ENCODE data around the gene HOXB5.
A peak's percentile ranks its signal among the peaks of the same experiment; 100 is the strongest.

Gene HOXB5

GRCh38 chr17:48589831-48590606 is 3.6 kb downstream of the HOXB5 start, which contains the start of gene HOXB3:
Gene HOXB3 (minus strand): TSS chr17:48590241. CDS start chr17:48552474, 37,767 bp downstream.
- DNase-seq (ENCODE audit: low read depth in 3 of 3) = no peak

DNA sequence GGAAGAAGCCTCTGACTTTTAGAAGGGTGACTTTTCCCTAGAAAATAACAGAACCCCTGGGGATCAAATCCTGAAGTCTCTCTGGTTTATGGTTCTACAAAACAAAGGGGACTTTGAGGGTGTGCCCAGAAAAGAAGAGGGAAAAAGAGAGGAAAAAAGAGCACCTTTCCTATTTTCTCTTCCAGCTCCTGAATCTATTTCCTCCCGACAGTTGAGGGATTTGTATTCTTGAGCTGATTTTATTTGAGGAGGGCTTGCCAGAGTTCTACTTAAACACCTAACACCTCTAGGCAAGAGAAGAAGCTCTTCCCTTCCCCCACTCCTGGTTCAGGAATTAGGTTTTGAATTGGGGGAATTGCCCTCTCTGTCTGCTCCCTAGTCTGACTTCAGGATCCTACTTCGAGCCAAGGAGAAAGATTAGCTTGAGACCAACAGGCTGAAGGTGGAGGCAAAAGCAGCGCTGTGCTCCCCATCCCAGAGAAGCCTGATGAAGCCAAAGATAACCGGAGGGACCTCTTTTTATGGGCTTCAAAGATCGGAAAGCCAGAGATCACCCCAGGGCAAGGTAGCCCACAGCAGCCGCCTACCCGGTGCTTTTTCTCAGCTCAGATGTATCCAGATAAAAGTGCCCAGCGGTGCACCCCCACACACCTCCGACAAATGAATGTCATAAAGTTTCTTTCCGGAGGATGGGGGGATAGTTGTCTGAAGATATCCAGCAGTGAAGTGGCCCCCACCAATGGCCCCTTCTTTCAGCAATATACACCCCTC is 4.3 kb downstream of the HOXB5 start:
- no peak for DNase-seq (ENCODE audit: low read depth in 3 of 3)

DNA sequence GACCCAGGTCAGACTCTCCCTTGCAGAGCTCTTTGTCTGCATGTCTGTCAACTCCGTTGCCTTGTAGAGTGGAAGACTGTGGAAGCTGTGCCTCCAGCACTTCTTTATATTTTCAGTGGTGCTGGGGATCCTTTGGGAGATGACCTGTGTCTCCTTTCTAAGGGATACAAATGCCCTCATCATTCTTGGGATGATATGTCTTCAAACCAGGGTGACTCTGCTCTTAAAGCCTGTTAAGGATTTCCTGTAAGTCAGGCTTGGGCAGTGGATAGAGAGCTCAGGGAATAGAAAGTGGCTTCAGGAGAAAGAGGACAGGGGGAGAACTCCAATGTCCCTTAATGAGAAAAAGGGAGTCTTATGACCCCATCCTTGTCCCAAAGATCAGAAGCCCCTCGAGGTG is 5.1 kb downstream of the HOXB5 start:
- DNase-seq (ENCODE audit: low read depth in 3 of 3) = no peak

GRCh38 chr17:48588074-48588415 is 5.5 kb downstream of the HOXB5 start:
- no peak for DNase-seq (ENCODE audit: low read depth in 3 of 3)

DNA sequence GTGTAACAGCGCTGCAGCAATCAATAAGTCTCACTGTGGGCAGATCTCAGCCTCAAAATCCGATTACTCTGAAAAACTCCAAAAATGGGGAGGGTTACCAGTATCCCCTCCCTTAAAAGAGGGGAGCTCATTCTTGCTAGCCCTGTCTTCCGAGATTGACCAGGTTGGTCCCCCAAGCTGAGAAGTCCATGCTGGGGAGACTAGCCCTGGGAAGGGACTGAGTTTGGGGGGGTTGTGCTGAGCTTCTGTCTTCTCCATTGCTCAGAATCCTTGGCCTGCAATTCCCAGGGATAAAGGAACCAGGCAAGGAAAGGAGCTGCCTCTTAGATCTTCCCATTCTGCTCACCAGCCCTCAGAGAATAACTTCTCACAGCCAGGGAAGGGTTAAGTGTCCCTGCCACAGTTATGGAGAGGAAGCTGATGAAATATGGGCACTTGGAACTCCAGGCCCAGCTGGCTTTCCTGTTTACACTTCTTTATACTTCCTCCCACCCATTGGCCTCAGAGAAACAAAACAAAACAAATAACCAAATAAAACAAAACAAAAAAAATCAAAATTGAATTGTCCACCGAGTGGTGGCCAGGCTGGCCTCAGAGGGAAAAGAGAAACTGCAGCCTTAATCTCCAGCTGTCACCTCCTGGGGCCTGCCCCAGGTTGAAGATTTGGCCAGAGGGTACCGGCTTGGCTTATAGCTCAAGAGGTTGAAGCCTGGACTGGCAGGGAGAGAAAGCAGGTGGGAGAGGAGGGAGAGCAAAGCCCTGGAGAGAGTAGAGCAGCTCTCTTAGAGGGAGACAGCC is 6.1 kb downstream of the HOXB5 start:
- no peak for DNase-seq (ENCODE audit: low read depth in 3 of 3)

DNA sequence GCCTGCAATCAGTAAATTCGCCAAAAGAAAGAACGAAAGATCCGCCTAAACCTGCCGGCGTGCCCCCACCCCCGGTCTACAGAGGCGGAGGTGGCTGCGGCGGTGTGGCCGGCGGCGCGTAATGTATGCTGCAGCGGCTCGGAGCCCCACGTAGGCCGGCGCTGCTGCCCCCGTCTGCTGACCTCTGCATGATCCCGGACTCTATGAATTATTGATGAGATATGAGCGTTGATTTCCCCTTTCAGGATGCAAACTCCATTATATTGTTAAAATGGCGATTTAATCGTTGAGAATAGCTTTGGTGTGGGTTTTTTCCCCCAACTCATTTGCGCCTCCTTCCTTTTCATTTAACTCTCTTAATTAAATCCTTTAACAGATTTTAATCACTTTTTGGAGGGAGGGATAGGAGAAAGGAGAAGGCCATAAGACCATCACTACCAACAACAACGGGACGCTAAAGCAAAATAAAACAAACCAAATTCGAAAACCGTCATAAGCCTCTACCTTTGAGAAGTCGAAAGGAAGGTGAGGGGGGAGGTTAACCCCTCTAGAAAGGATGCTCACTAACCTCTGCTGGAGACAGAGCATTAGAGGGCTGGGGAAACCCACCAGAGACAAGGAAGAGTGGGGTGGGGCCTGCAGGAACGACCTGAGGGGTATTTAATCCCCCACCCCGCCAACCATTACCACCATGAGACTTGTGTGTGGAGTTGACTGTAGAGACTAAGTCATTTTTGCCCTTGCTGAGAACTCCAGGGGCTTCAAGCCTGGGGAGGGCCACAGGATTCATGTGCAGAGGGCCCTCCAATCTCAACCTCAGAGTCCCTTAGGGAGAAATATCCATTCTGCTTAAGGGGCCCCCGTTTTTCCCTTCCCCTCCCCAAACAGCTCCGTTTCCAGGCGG is 7.0 kb downstream of the HOXB5 start:
- no peak for DNase-seq (ENCODE audit: low read depth in 3 of 3)

DNA sequence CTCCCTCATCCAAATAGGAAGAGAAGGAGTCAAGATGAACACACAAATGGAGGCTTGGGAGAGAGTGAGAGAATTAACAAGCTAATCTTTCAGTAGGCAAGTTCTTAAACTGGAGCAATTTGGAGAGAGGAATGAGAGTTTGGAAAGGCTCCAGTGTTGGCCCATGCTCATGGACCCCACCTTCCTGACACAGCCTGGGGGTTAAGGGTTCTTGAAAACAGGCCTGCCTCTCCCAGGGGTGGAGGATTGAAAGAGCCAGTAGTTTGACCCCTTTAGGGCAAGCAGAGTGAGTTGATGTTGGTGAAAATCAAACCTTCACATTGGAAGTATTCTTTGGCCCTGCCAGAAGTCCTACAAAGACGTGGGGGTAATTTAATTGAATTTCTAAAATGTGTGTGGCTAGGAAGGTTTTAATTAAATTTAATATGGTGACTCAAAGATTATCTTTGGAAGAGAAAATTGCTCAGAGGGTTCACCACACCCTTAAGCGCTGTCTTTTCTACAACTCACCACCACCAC is 9.3 kb downstream of the HOXB5 start:
- no peak for DNase-seq (ENCODE audit: low read depth in 3 of 3)

- no peak for DNase-seq (ENCODE audit: low read depth in 3 of 3)
Observed at GRCh38 chr17:48583708-48584222, 9.8 kb downstream of the HOXB5 start.

DNA sequence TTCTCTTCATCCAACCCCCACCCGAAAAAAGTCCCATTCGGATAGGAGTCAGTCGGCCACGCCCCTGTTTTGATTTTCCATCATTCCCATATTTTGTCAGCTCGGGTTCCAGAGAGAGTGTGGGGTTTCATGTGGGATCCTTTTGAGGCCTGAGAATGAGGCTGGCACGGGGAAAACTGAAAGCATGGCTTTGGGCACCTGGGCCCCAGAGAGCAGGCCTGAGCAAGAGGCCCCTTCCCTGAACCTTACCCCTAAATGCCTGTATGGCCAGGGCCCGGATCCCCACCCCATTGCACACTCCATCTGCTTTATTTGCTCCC is 10.9 kb downstream of the HOXB5 start:
- no peak for DNase-seq (ENCODE audit: low read depth in 3 of 3)

DNA sequence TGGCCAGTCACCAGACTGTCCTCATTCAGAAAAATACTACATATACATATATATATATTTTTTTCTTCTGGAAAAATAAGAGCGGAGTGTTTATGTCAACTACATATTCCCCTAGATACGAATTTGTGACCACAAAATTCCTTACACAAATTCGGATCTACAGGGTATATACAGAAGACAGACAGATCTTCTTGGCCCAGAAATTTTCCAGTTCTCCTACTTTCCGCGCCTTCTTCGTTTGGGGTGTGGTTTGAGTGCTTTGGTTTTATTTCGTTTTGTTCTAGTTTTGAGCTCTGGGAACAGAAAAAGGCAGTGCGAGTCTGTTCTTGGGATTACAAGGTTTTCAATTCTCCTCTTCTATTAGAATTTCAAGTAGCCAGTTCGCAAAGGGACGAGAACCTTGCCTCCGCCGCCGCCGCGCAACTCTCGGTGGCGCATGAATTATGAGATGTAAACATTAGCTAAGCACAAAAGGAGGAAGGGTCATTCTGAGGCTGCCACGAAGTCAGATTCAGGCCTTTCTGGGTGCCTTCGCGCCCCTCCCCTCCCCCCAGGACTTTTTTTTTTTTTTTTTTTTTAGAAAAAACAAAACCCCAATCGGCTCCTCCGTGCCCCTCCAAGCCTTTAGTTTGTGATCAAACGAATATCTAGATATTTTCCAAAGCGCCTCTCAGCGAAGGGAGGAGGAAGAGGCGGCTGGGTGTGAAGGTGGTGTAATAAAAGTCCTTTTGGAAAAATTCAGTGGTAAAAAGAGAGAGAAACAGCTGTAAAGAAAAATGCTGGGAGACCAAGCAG is 13.6 kb downstream of the HOXB5 start:
- no peak for DNase-seq (ENCODE audit: low read depth in 3 of 3)

DNA sequence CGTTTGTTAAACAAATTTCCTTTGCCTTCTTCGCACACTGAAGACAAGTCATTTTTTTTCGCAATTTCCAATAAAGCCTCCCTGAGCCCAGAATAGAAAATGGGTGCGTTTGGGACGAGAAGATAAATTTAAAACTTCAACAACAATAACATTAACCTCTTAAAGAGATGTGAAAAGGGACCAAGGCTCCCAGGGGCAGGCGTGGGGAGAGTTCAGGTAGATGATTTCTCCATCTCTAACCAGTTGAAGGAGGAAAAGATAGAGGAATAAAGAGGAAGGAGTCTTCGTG is 14.2 kb downstream of the HOXB5 start:
- DNase-seq (ENCODE audit: low read depth in 3 of 3) = no peak

DNA sequence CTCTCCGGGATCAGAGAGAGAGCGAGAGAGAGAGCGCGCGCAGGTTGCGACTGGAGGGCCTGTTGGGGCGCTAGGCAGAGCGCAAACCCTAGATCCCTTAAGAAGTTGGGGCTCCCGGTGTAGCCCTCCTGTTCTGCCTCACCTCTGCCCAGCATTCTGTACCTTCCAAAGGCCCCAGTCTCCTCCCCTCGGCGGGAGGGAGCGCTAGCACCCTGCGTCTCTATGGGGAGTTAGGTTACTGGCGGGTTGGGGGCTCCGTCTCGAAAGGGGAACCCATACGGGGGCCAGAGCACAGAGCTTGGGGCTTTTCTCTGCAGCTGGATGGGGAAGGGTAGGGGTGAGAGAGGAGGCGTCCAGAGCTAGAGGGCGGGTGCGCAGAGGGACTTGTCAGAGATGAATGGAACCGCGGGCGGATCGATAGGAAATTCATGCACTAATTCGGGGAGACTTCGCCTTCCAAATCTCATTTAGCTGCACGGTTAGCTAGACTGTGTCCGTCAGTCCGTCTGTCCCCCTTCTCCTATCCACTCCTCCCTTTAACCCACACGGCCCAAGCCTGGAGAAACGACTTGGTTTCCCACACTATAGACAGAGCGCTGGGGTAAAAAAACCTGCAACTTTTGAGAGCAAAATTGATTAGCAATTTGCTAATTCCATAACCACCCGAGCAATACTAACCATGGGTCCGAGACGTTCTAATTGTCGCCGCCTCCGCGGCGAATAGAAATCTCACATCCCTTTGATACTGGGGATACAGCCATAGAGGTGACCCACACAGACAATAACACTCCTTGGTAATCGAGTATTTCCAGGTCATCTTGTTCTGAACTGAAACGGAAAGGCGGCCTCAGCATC is 14.7 kb downstream of the HOXB5 start:
- DNase-seq (ENCODE audit: low read depth in 3 of 3) = no peak

DNA sequence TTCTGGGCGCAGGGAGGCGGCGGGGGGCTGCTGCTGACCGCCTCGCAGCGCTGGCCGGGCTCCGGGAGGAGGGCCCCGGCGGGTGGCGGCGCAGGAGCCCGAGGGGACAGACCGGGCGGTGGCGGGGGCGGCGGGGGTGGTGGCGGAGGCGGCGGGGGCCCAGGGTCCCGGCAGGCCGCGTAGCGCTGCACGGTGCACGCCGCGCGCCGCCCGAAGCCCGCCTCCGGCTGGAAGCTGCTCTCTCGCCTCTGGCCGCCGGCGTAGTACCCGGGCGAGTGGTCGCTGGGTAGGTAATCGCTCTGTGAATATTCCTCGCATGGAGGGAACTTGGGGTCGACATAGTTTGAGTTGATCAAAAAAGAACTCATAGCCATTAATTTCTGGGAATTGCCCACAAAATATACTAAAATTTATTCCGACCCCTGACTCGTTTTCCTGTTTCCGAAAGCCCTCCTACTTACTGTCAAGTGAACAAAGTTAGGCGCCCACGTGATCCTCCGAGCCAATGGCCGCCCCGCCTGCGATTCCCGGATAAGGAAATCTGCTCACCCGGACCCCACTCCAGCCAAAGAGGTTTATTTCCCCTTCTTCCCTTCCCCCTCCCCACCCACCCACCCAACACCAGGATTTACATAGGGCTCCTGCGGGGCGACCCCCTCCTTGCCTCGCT is 15.5 kb downstream of the HOXB5 start, which contains the start of gene HOXB4:
HOXB4 (minus strand) TSS at position 405 of the 670 bp plus-strand sequence; CDS start at position 374, 31 bp downstream.
- peak; percentile 46 to 74 (median 52) for DNase-seq (ENCODE audit: low read depth in 3 of 3)

- DNase-seq (ENCODE audit: low read depth in 3 of 3) = no peak
Observed at GRCh38 chr17:48577330-48577945, 16.1 kb downstream of the HOXB5 start.

- no peak for DNase-seq (ENCODE audit: low read depth in 3 of 3)
Observed at GRCh38 chr17:48576479-48577309, 16.9 kb downstream of the HOXB5 start.

- no peak for DNase-seq (ENCODE audit: low read depth in 3 of 3)
Observed at GRCh38 chr17:48575673-48576478, 17.7 kb downstream of the HOXB5 start.

Data from stimulated activated CD4-positive, alpha-beta T cell treated with anti-CD3 and anti-CD28 coated beads, TNF-alpha, amount 100 ng/mL, for 24 hours (primary cell).